ENCODE data around the gene BCR.

- TF ChIP-seq CTCF (conservative IDR thresholded peaks at IDR 0.05 in 1 of 2, IDR thresholded peaks at IDR 0.05 in 1 of 2; ENCODE audit: low read depth in 1 of 2, low read length in 2 of 2), result no peak
- no peak for TF ChIP-seq EZH2 (IDR thresholded peaks at IDR 0.05; ENCODE audit: low read length, missing control alignments)
These were observed 93.3 kb downstream of the BCR start for GRCh38 chr22:23273445-23274145.
